ENCODE measurements around the gene PPIL6. TPM values are rescaled to one million over a fixed set of nuclear protein-coding genes. Genes with fewer than 3 reads are reported as not detected.

Gene PPIL6
- polyA plus RNA-seq, 1 experiment: 0.83 TPM

DNA sequence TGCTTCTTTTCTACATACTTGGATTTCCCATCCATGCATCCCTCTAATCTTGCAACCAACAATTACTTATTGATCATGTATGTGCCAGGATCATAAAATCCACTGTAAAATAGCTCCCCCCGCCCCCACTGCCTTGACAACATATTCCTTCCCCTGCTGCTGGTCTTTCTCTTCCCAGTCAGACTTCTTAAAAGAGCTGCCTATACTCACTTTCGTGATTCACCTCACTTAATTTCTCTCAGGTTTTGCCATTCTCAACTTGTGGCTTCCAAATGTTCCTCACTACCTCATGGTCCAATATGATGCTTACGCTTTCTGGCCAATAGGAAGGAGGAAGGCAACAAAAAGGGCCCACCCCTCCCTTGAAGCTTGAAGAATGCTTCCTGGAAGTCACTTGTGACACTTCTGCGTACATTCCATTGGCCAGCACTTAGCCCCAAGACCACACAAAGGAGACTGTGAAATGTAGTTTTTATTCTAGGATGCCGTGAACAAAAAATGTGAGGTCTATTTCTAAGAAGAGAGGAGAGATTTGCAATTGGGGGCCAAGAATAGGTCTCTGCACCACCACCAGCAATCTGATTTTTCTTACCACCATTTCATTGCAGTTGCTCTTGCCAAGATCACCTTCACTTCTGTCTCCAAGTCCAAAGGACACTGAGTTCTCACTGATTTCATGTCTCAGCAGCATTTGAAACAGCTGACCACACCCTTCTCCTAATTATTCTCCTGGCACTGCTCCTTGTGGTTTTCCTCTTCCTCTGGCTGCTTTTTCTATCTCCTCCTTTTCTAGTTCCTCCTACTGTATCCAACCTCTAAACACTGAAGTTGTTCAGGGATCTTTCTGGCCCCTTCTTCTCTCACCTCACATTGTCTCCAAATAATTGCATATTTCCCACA lies 88.9 kb downstream of the PPIL6 start:
- H3K27ac ChIP-seq (ENCODE audit: low read depth, low read length): no peak overlapping the region
- no peak overlapping the region for H3K4me3 ChIP-seq (ENCODE audit: low read depth, low read length)
- ChIA-PET CTCF (interaction anchor here (0.7 to 1.1 kb wide), 2 partner anchors 86 to 163 kb away, joined by 3 read pairs; no protein-coding TSS in a partner anchor), POLR2A (interaction anchor here (0.7 kb wide), 1 partner anchor 93 kb away, joined by 3 read pairs; no protein-coding TSS in a partner anchor)
- H3K9me3 ChIP-seq (ENCODE audit: control insufficient read depth, insufficient read depth, low read length): no peaks in the 10 kb centered on the region
- TF ChIP-seq, protein P1, sequence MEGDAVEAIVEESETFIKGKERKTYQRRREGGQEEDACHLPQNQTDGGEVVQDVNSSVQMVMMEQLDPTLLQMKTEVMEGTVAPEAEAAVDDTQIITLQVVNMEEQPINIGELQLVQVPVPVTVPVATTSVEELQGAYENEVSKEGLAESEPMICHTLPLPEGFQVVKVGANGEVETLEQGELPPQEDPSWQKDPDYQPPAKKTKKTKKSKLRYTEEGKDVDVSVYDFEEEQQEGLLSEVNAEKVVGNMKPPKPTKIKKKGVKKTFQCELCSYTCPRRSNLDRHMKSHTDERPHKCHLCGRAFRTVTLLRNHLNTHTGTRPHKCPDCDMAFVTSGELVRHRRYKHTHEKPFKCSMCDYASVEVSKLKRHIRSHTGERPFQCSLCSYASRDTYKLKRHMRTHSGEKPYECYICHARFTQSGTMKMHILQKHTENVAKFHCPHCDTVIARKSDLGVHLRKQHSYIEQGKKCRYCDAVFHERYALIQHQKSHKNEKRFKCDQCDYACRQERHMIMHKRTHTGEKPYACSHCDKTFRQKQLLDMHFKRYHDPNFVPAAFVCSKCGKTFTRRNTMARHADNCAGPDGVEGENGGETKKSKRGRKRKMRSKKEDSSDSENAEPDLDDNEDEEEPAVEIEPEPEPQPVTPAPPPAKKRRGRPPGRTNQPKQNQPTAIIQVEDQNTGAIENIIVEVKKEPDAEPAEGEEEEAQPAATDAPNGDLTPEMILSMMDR (IDR thresholded peaks at IDR 0.05; ENCODE audit: low read depth, low read length): no peak
- no peaks in the 10 kb centered on the region for H3K27me3 ChIP-seq (ENCODE audit: control insufficient read depth, insufficient read depth, low read length)
- DNase-seq (ENCODE audit: low read depth, low spot score): no peak

DNA sequence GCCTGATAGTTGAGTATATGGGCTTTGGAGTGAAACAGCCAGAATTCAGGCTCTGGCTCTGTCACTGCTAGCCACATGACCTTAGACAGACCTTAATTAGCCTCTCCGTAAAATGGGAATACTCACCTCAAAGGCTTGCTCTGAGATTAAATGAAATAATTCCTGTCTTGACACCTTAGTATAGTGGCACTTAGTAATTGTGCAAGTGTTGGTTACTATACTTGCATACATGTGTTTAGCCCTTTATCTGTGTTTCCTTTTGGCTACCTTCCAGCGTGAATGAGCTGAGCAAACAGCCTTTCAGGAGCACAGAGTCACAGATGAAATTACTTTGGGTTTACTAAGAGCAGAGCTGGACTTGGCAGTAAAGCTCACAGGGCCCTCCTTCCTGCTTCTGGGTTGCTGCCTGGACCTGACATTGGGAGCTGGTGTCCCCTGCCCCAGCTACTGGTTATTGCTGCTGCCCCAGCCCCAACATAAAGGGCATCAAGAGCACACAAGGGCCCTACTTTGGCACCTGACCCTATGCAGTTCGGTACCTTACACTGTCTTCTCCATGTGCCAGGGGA lies 90.9 kb downstream of the PPIL6 start:
- TF ChIP-seq, protein P1 (IDR thresholded peaks at IDR 0.05; ENCODE audit: low read depth, low read length): no peak
- peak; percentile 27 for DNase-seq (ENCODE audit: low read depth, low spot score)
- no peaks in the 10 kb centered on the region for H3K27me3 ChIP-seq (ENCODE audit: control insufficient read depth, insufficient read depth, low read length)
- H3K4me3 ChIP-seq (ENCODE audit: low read depth, low read length): no peak overlapping the region
- H3K27ac ChIP-seq (ENCODE audit: low read depth, low read length): no peak overlapping the region
- POLR2A ChIA-PET: no interaction called here
- H3K9me3 ChIP-seq (ENCODE audit: control insufficient read depth, insufficient read depth, low read length): no peaks in the 10 kb centered on the region
- CTCF ChIA-PET: interaction anchor here (0.7 to 1.1 kb wide), 2 partner anchors 14 to 33 kb away, joined by 3 read pairs; partner anchors contain the start of gene CD164

DNA sequence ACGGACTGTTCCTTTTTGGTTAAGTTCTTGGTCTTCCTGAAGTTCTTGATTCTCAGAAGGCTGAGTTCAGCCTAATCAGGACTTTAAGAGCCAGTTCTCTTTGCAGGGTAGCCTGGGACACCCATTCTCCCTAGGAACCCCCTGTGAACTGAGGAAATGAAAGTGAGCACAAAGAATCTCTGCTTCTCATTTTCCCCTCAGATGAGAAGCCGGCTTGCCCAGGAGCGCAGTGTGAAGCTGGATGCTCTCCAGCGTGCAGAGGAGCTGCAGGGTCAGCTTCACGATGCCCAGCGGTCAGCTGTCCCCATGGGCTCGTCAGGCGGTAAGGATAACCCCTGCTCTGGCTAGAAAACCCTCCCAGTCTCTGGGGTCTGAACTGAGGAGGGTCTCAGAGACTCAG lies 92.2 kb downstream of the PPIL6 start:
- no peaks in the 10 kb centered on the region for H3K9me3 ChIP-seq (ENCODE audit: control insufficient read depth, insufficient read depth, low read length)
- H3K27me3 ChIP-seq (ENCODE audit: control insufficient read depth, insufficient read depth, low read length): no peaks in the 10 kb centered on the region
- no peak for DNase-seq (ENCODE audit: low read depth, low spot score)
- ChIA-PET CTCF (interaction anchor here (0.7 kb wide), 1 partner anchor 107 kb away, joined by 6 read pairs; no protein-coding TSS in a partner anchor), POLR2A (interaction anchor here (0.6 kb wide), 1 partner anchor 37 kb away, joined by 3 read pairs; no protein-coding TSS in a partner anchor)
- TF ChIP-seq, protein P1 (IDR thresholded peaks at IDR 0.05; ENCODE audit: low read depth, low read length): no peak
- no peak overlapping the region for H3K27ac ChIP-seq (ENCODE audit: low read depth, low read length)
- H3K4me3 ChIP-seq (ENCODE audit: low read depth, low read length): no peak overlapping the region

DNA sequence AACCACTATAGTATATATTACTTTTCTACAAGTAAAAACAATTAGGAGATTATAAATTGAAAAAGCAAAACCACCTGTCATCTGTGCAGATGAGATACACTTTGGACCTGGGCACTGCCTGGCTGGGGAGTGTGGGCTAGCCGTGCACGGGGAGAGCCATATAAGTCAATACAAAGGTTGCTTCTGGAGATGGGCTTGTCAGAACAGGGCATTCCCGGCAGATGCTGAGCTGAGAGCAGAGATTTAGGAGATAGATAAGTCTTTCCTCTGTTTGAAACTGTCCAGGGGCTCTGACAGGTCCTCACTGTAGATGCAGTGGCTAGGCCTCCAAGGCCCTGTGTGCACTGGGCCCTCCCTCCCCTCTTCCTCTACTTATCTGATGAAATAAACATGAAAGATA lies 92.6 kb downstream of the PPIL6 start:
- TF ChIP-seq, protein P1 (IDR thresholded peaks at IDR 0.05; ENCODE audit: low read depth, low read length): no peak
- CTCF ChIA-PET: no interaction called here
- no peak for DNase-seq (ENCODE audit: low read depth, low spot score)

DNA sequence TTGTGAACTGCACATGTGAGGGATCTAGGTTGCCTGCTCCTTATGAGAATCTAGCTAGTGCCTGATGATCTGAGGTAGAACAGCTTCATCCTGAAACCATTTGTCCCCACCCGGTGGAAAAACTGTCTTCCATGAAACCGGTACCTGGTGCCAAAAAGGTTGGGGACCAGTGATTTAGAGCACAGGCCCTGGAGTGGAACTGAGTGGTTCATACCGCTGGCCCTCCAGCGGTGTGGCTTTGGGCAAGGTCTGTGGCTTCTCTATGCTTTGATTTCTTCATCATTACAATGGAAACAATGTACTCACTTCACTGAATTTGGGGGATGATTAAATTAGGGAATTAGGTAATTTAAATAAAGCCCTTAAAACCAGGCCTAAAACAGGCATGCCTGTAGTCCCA lies 94.4 kb downstream of the PPIL6 start:
- TF ChIP-seq, protein P1 (IDR thresholded peaks at IDR 0.05; ENCODE audit: low read depth, low read length): no peak
- Histone ChIP-seq H3K9me3 (ENCODE audit: control insufficient read depth, insufficient read depth, low read length) (no peaks in the 10 kb centered on the region), H3K27me3 (ENCODE audit: control insufficient read depth, insufficient read depth, low read length) (no peaks in the 10 kb centered on the region), H3K4me3 (ENCODE audit: low read depth, low read length) (no peak overlapping the region), H3K27ac (ENCODE audit: low read depth, low read length) (no peak overlapping the region)
- ChIA-PET CTCF (no interaction called here), POLR2A (no interaction called here)
- no peak for DNase-seq (ENCODE audit: low read depth, low spot score)

More for the DNA sequence above, 92.6 kb downstream of the PPIL6 start:
- Histone ChIP-seq H3K27me3 (ENCODE audit: control insufficient read depth, insufficient read depth, low read length) (no peaks in the 10 kb centered on the region), H3K4me3 (ENCODE audit: low read depth, low read length) (no peak overlapping the region), H3K27ac (ENCODE audit: low read depth, low read length) (no peak overlapping the region), H3K9me3 (ENCODE audit: control insufficient read depth, insufficient read depth, low read length) (no peaks in the 10 kb centered on the region)
- POLR2A ChIA-PET: no interaction called here
